D721Med (cell line): ENCODE measurements around the gene CEP85.

Experiments used
- DNase-seq: peaks from one replicate; pipeline ENCODE4 v3.0.0; 2011; ENCODE audit warnings: low spot score; ENCODE audit not compliant: insufficient read length
- FAIRE-seq: peaks from 2 replicates; lab custom pipeline; 2011; peaks lifted over from hg19 to GRCh38; lab: Jason Lieb, UNC
- CTCF ChIP-seq: IDR thresholded peaks from 2 replicates; pipeline ENCODE4 v1.5.1; 2012; ENCODE audit warnings: mild to moderate bottlenecking, control low read depth; ENCODE audit not compliant: insufficient read depth; ENCODE audit errors: missing control alignments

CEP85 gene

GRCh38 chr1:26254404-26254803 lies 20.4 kb downstream of the CEP85 start:
- DNase-seq: no peak
- no peak for FAIRE-seq
- TF ChIP-seq CTCF: no peak

- DNase-seq: no peak
- FAIRE-seq: no peak
- TF ChIP-seq CTCF: no peak
Observed at GRCh38 chr1:26257222-26257621, 23.2 kb downstream of the CEP85 start.

- no peak for TF ChIP-seq CTCF
- FAIRE-seq: no peak
- no peak for DNase-seq
Observed at GRCh38 chr1:26259005-26259404, 25.0 kb downstream of the CEP85 start.

GRCh38 chr1:26259578-26259977 lies 25.6 kb downstream of the CEP85 start:
- DNase-seq: no peak
- no peak for FAIRE-seq
- TF ChIP-seq CTCF: no peak

GRCh38 chr1:26263212-26263611 lies 29.2 kb downstream of the CEP85 start:
- FAIRE-seq (no peak), DNase-seq (no peak)
- TF ChIP-seq CTCF: no peak

- FAIRE-seq (no peak), DNase-seq (no peak)
- no peak for TF ChIP-seq CTCF
Observed at GRCh38 chr1:26265405-26265804, 31.4 kb downstream of the CEP85 start.

GRCh38 chr1:26268290-26269197 lies 34.5 kb downstream of the CEP85 start:
- DNase-seq: no peak
- no peak for TF ChIP-seq CTCF
- FAIRE-seq: no peak
